ENCODE measurements around the gene PHF14.

- TF ChIP-seq EP300 (conservative IDR thresholded peaks at IDR 0.05; ENCODE audit: poor library complexity, severe bottlenecking) (no peak), CTCF (IDR thresholded peaks at IDR 0.05; ENCODE audit: poor library complexity, severe bottlenecking) (no peak), RAD21 (conservative IDR thresholded peaks at IDR 0.05) (no peak)
These were observed 151.3 kb downstream of the PHF14 start for GRCh38 chr7:11124856-11125559.
